Uterus (tissue), 2 donors: ENCODE measurements around the gene HDAC4.

Experiments used
- CTCF ChIP-seq, 4 experiments: fragments of 200-600 bp in 2 of 4; fragments of 450-650 bp in 2 of 4; sonication (generic) in 2 of 4; IDR thresholded peaks; one replicate each; pipeline ENCODE4 v1.5.1; 2016 to 2019; ENCODE audit warnings: antibody characterized with exemption in 4 of 4, mild to moderate bottlenecking in 2 of 4, moderate library complexity in 1 of 4
- POLR2A ChIP-seq, 2 donors: fragments of 450-650 bp; IDR thresholded peaks; one replicate each; pipeline ENCODE4 v1.6.1; 2016; ENCODE audit warnings: antibody characterized with exemption in 2 of 2, mild to moderate bottlenecking in 1 of 2, moderate library complexity in 1 of 2

DNA sequence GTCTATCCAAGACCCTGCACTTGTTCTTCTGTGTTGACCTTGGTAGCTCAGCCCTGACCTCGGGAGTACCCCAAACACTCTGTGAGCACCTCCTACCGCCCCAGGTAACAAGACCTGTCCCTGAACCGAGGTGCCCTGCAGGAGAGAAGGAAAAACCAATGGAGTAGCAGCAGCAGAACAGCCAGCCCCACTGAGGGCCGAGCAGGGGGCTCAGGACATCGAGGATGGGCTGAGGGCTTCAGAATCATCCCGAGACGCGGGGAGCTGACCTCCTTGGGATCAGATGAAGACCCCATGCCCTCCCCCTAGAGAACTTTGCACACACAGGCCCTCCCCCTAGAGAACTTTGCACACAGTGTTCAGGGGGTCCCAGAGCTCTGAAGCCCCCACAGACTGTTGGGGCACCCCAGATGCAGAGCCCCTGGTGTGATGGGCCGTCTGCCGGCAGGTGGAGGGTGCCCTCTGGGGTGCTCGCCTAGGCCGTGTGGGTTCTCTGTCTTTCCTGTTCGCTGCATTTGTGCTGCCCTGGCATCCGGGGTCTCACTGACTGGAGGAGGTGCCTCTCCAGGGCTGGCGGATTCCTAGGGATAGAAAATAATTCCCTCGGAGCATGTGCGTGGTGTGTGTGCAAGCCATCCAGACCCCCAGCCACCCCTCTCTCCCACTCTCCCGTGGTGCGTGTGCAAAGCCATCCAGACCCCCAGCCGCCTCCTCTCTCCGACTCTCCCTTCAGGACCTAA is 363.8 kb downstream of the HDAC4 start:
- TF ChIP-seq CTCF (IDR thresholded peaks at IDR 0.05) (no peak), POLR2A (IDR thresholded peaks at IDR 0.05) (no peak)
